Measurements from ENCODE around the gene TUBB2B. TPM values are rescaled to one million over a fixed set of nuclear protein-coding genes. Genes with fewer than 3 reads are reported as not detected.

Gene TUBB2B
- total and polyA plus RNA-seq, 2 donors (not counting 3 experiments of a cell fraction or from before 2014, with no cell fraction given), result 5.1 to 8.3 TPM

DNA sequence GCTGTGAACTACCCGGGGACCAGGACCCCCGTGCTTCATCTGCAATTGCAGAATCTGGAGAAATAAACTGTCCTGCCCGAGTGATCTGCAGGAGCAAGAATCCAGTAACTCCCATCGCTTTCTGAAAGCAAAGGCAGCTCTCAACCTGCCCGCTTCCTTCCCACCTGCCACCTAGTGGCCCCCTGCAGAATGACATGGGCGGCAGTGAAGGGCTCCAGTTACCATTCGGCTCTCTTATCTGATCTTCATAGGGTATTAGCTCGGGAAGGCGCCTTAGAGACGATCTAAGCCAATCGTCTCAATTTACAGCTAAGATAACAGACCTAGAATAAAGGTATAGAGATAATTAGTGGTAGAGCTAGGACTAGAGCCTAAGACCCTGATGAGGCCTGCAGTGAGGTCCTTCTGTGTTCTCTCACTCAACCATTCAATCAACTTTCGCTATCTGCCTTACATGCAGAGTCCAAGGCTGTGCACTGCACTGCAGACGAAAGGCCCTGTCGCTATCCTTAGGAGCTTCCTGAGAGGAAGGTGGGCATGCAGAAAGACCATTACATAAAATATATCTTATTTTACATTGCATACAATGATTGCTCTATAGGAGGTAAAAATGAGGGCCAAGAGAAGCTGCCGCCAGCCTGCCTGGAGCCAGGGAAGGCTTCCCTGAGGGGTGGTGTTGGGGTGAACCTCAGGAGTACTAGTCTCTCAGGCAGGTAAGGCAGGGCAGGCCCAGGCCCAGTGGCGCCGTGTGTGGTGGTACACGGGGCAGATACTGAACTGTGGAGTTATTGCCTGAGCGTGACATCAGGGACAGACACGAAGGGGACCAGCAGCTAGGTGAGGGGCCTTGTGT is 24.2 kb upstream of the TUBB2B start:
- Histone ChIP-seq H3K9me3 (replicated peaks; ENCODE audit: control insufficient read depth, insufficient read depth, low read length) (no peaks in the 10 kb centered on the region), H2AFZ (ENCODE audit: low read depth, low read length) (peak overlapping the region; percentile 50), H3K9ac (replicated peaks; ENCODE audit: extremely low read depth, insufficient read depth, low read length) (no peak overlapping the region), H4K20me1 (replicated peaks; ENCODE audit: control insufficient read depth, extremely low read depth, insufficient read depth, low read length) (no peaks in the 10 kb centered on the region), H3K27me3 (ENCODE audit: control insufficient read depth in 2 of 2, insufficient read depth in 2 of 2, low read length in 2 of 2) (peaks cover 11 to 14% of the 10 kb centered on the region in 2 experiments), H3K36me3 (ENCODE audit: control insufficient read depth in 2 of 2, extremely low read depth in 1 of 2, insufficient read depth in 2 of 2, low read length in 2 of 2) (no peaks in the 10 kb centered on the region), H3K4me3 (replicated peaks in 1 of 3; ENCODE audit: insufficient read depth in 1 of 3, low read depth in 1 of 3, low read length in 3 of 3) (no peak overlapping the region), H3K4me2 (ENCODE audit: insufficient read depth, low read length) (no peak overlapping the region), H3K4me1 (ENCODE audit: control insufficient read depth, extremely low read depth, insufficient read depth, low read length) (no peaks in the 10 kb centered on the region), H3K27ac (ENCODE audit: insufficient read depth, low read depth, low read length) (no peak overlapping the region), H3K79me2 (ENCODE audit: control insufficient read depth, insufficient read depth, low read length) (no peaks in the 10 kb centered on the region), H3K9me1 (replicated peaks; ENCODE audit: control insufficient read depth, extremely low read depth, insufficient read depth, low read length) (no peaks in the 10 kb centered on the region)
- DNase-seq (ENCODE audit: low read depth, low spot score), result peak; percentile 79
- POLR2A ChIA-PET, result interaction anchor here (0.5 to 1.1 kb wide), 3 partner anchors 94 to 359 kb away, joined by 3 to 5 read pairs (median 3); partner anchors contain the start of genes BPHL and TUBB2A
- CTCF ChIA-PET, result interaction anchor here (0.7 to 5.3 kb wide), 56 partner anchors 9 to 756 kb away, joined by 3 to 121 read pairs (median 4); partner anchors contain the start of genes BPHL, NQO2, RIPK1 and TUBB2A
- no peak for TF ChIP-seq POLR2AphosphoS5 (IDR thresholded peaks at IDR 0.05; ENCODE audit: insufficient read depth, low read depth, low read length)
- TF ChIP-seq MYC (IDR thresholded peaks at IDR 0.05; ENCODE audit: low read depth, low read length), result no peak
- TF ChIP-seq GATA2 (IDR thresholded peaks at IDR 0.05; ENCODE audit: insufficient read depth, insufficient read length, low read depth, low read length), result peak; percentile 86
- TF ChIP-seq CTCF (IDR thresholded peaks at IDR 0.05; ENCODE audit: extremely low read depth in 1 of 2, insufficient read depth in 1 of 2, low read depth in 1 of 2, low read length in 2 of 2), result peak; percentile 95 to 97
- TF ChIP-seq POLR2A (IDR thresholded peaks at IDR 0.05; ENCODE audit: low read depth, low read length), result no peak
- intact Hi-C loops (cut with micrococcal nuclease) (loop anchor here (1.0 kb wide), 4 partner anchors 88 to 252 kb away; partner anchors contain the start of genes NQO2 and TUBB2A), dilution Hi-C loops (cut with MboI; ENCODE audit: extremely low pct_ligation_motif_present, low sequenced_read_pairs) (no loop called here)
- BruUV-seq (replicated peaks), result no TSS peak
- peak; percentile 97 for FAIRE-seq
